Renal pelvis (tissue), 4 donors: ENCODE data around the gene PGA3. TPM values are rescaled to one million over a fixed set of nuclear protein-coding genes. Genes with fewer than 3 reads are reported as not detected.
"Not testable (repeated sequence)": the region's sequence is repeated elsewhere in the genome, so short reads cannot be mapped to it uniquely, and the experiment has no call there.

ENCODE experiments used
- DNase-seq: peaks from one replicate; pipeline ENCODE4 v3.0.0-alpha.2; 2013
- polyA plus RNA-seq, 3 donors: library from polyadenylated mRNA; unstranded; fragments of 120-200 nt; gene quantifications; one replicate each; pipeline ENCODE4 v1.2.1, GENCODE V29; 2013; ENCODE audit not compliant: insufficient read length in 3 of 3

PGA3 gene
- polyA plus RNA-seq, 3 donors: 0.30 to 0.51 TPM; not detected in 1

- DNase-seq: not testable (repeated sequence)
Observed at GRCh38 chr11:61250796-61251765, 47.8 kb downstream of the PGA3 start.

DNA sequence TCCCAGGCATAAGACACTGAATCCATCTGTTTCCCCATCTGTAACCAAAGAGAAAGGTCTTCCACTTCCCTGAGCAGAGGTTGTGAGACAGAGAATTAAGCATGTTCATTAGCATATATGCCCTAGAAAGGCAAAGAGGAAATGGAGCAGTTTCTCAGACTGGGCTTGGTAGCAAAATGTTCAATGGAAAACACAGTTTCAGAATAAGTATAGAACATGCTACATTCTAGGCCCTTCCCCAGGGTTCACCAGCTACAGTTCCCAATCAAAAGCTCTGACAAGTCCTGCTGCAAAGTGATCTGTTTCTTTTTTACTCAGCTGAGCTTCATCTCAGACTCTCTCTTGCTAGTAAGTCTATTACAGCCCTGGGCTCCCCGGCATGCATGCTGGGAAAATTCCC lies 49.0 kb downstream of the PGA3 start:
- DNase-seq: not testable (repeated sequence)

DNA sequence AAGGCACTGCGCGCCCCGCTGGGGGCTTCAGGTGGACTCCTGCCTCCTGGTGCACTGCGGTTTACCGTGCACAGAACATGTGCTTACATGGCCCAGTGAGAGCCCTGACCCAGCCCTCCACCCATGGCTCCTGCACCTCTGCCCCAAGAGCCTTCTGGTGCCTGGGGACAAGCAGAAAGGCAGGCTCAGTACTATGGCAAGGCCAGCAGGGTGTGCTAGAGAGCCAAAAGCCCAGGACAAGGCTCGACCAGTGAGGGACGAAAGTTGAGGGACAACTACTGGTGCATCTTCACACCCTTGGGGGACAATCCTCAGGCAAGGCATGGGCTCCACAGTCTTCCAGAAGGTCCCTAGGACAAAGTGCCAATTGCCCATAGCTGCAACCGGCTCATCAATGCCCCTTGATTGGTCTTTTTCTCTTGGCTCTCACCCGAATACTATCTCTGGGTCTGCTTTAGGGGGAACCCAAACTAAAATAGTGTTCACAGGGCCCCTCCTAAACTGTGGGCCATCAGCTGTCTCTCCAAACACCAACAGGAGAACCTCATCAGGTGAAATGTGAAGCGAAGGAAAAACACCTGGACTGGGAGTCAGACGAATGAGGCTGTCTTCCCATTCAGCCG lies 51.2 kb downstream of the PGA3 start:
- peak; percentile 24 for DNase-seq

DNA sequence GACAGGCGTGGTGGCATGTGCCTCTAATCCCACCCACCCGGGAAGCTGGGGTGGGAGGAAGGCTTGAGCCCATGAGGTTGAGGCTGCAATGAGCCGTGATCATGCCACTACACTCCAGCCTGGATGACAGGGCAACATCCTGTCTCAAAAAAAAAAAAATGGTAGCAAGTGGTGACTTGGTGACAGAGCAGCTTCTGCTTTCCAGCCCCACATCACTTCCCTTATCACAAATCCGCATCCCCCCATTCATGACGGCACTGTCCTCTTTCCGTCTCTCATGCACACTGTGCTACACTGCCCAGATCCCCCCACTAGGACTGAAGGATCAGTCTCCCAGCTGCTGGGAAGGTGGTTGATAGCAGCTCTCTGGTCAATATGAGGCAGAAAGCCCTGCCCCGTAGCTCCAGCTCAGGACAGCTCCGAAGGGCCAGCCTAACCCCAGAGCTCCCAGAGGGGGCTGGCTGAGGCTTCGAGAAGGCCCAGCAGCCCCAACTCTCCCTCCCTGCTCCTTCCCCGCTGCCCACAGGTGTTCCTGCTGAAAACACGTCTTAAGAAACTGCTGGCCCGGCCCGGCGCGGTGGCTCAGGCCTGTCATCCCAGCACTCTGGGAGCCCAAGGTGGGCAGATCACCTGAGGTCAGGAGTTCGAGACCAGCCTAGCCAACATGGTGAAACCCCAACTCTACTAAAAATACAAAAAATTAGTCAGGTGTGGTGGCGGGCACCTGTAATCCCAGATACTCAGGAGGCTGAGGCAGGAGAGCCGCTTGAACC lies 53.6 kb downstream of the PGA3 start:
- no peak for DNase-seq

DNA sequence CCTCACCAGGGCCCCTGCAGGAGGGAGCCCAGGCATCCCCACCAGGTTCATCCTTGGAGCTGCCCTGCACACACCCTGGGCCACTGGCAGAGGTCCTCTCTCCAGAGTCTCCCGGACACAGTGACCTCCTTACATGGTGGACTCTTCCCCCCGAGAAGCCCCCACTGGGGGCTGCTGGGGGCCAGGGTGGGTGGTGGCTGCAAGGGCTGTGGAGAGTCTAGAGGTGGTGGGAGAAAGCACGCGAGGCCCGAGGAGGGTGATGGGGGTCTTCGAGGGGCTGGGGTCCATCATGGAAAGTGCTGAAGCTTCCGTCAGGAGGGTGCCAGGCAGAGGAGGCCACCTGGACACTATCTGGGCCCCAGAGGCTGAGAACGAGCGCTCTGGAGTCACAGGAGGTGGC lies 55.2 kb downstream of the PGA3 start:
- no peak for DNase-seq

DNA sequence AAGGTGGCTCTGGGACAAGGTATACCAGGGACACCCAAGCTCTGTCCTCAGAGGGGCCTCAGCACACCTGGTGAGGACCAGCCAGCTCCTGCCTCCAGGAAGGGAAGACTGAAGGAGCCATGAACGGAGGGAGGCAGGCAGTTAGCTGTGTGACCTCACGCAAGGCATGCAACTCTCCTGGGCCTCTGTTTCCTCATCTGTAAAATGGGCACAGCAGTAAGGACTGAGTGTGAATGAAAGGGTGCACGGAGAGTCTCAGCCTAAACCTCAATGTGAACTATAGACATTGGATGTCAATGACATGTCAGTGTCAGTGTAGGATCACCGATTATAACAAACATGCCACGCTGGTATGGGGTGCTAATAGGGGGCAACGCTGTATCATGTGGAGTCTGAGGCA lies 56.0 kb downstream of the PGA3 start:
- DNase-seq: no peak

Other genes starting within 250 kb of the PGA3 start
- 1 to 10 TPM; 1.1 to 2.5 (median 1.8) TPM for gene CD6, start 231.8 kb upstream of the PGA3 start, polyA plus RNA-seq
- gene CD5, start 101.0 kb upstream of the PGA3 start, polyA plus RNA-seq: under 1 TPM in 2 of 3 donors, not detected in 1; 0.09 to 0.10 TPM
- 10 to 100 TPM; 20.7 to 22.6 (median 20.7) TPM for gene VPS37C, start 42.1 kb upstream of the PGA3 start, polyA plus RNA-seq
- under 1 TPM; 0.30 to 0.59 (median 0.44) TPM for gene PGA4, start 18.8 kb downstream of the PGA3 start, polyA plus RNA-seq
- gene PGA5, start 37.7 kb downstream of the PGA3 start, polyA plus RNA-seq: under 1 TPM in 2 of 3 donors, not detected in 1; 0.46 to 0.92 TPM
- gene VWCE, start 91.8 kb downstream of the PGA3 start, polyA plus RNA-seq: 1 to 10 TPM; 2.7 to 5.6 (median 3.5) TPM
- gene DDB1, start 129.6 kb downstream of the PGA3 start, polyA plus RNA-seq: 100 to 1,000 TPM; 222 to 233 (median 226) TPM
- gene TKFC, start 129.7 kb downstream of the PGA3 start, polyA plus RNA-seq: 10 to 100 TPM; 63.4 to 78.1 (median 65.2) TPM
- 10 to 100 TPM; 27.0 to 33.2 (median 32.3) TPM for gene CYB561A3, start 158.4 kb downstream of the PGA3 start, polyA plus RNA-seq
- gene TMEM138, start 158.9 kb downstream of the PGA3 start, polyA plus RNA-seq: 10 to 100 TPM; 40.6 to 53.6 (median 51.8) TPM
- gene TMEM216, start 189.1 kb downstream of the PGA3 start, polyA plus RNA-seq: 10 to 100 TPM; 31.8 to 37.7 (median 34.7) TPM
- gene CPSF7, start 226.5 kb downstream of the PGA3 start, polyA plus RNA-seq: 100 to 1,000 TPM in 2 of 3 donors, 10 to 100 TPM in 1; 94.1 to 132 (median 131) TPM
- gene SDHAF2, start 226.6 kb downstream of the PGA3 start, polyA plus RNA-seq: 10 to 100 TPM; 41.9 to 45.9 (median 42.1) TPM